HepG2 (cell line): ENCODE data around the gene SNRNP200. TPM values are rescaled to one million over a fixed set of nuclear protein-coding genes. Genes with fewer than 3 reads are reported as not detected.

Experiments
- ARNT2 ChIP-seq: sonication (generic); formaldehyde crosslinking; IDR thresholded peaks from 2 replicates; pipeline ENCODE4 v1.8.0; 2022; ENCODE audit warnings: mild to moderate bottlenecking, low read depth, missing genetic modification reagents, moderate library complexity
- CEBPZ ChIP-seq: IDR thresholded peaks from 2 replicates; pipeline ENCODE4 v1.6.1; 2012; ENCODE audit warnings: low read length, improper control_type of control experiment
- FOXA1 ChIP-seq, 2 experiments: fragments of 450-650 bp in 1 of 2; sonication (generic) in 1 of 2; formaldehyde crosslinking in 1 of 2; IDR thresholded peaks; 2 replicates each; pipeline versions ENCODE4 v1.4.0 to v1.6.1; 2016 to 2020; ENCODE audit warnings: missing genetic modification reagents in 1 of 2
- GFI1 ChIP-seq: sonication (generic); formaldehyde crosslinking; IDR thresholded peaks from 2 replicates; pipeline ENCODE4 v1.5.0; 2020; ENCODE audit warnings: missing genetic modification reagents, mild to moderate bottlenecking, borderline replicate concordance
- HOXA5 ChIP-seq: sonication (generic); formaldehyde crosslinking; IDR thresholded peaks from 2 replicates; pipeline ENCODE4 v1.4.0; 2020; ENCODE audit warnings: missing genetic modification reagents
- IKZF1 ChIP-seq: fragments of 450-650 bp; IDR thresholded peaks from 2 replicates; pipeline ENCODE4 v1.7.1; 2016
- KLF13 ChIP-seq: sonication (generic); formaldehyde crosslinking; IDR thresholded peaks from 2 replicates; pipeline ENCODE4 v1.4.0; 2020; ENCODE audit warnings: mild to moderate bottlenecking, missing genetic modification reagents
- LBX2 ChIP-seq: sonication (generic); formaldehyde crosslinking; IDR thresholded peaks from 2 replicates; pipeline ENCODE4 v1.5.0; 2020; ENCODE audit warnings: missing genetic modification reagents, mild to moderate bottlenecking, borderline replicate concordance
- MED8 ChIP-seq: sonication (generic); formaldehyde crosslinking; IDR thresholded peaks from 2 replicates; pipeline ENCODE4 v1.8.1; 2023; ENCODE audit warnings: mild to moderate bottlenecking, missing genetic modification reagents; ENCODE audit not compliant: insufficient replicate concordance
- MEIS2 ChIP-seq: sonication (generic); formaldehyde crosslinking; IDR thresholded peaks from 2 replicates; pipeline ENCODE4 v1.9.0; 2021; ENCODE audit warnings: mild to moderate bottlenecking, missing genetic modification reagents
- MLX ChIP-seq: IDR thresholded peaks from 2 replicates; pipeline ENCODE4 v1.6.1; 2016
- MYC ChIP-seq: sonication (generic); formaldehyde crosslinking; IDR thresholded peaks from 2 replicates; pipeline ENCODE4 v1.9.0; 2021; ENCODE audit warnings: missing genetic modification reagents, borderline replicate concordance
- NFE2L1 ChIP-seq: sonication (generic); formaldehyde crosslinking; IDR thresholded peaks from 2 replicates; pipeline ENCODE4 v1.4.0; 2020; ENCODE audit warnings: missing genetic modification reagents, mild to moderate bottlenecking, borderline replicate concordance
- NRL ChIP-seq: sonication (generic); formaldehyde crosslinking; IDR thresholded peaks from 2 replicates; pipeline ENCODE4 v1.5.0; 2020; ENCODE audit warnings: missing genetic modification reagents, mild to moderate bottlenecking, moderate library complexity, borderline replicate concordance
- TIGD3 ChIP-seq: sonication (generic); formaldehyde crosslinking; IDR thresholded peaks from 2 replicates; pipeline ENCODE4 v1.5.1; 2020; ENCODE audit warnings: mild to moderate bottlenecking, missing genetic modification reagents, borderline replicate concordance
- USF2 ChIP-seq, 2 experiments: sonication (generic) in 1 of 2; formaldehyde crosslinking in 1 of 2; IDR thresholded peaks; 2 replicates each; pipeline versions ENCODE4 v1.5.1 to v1.6.1; 2011 to 2020; ENCODE audit warnings: borderline replicate concordance in 1 of 2, low read depth in 1 of 2, low read length in 1 of 2, mild to moderate bottlenecking in 1 of 2, missing genetic modification reagents in 1 of 2, moderate library complexity in 1 of 2
- ZIK1 ChIP-seq: sonication (generic); formaldehyde crosslinking; IDR thresholded peaks from 2 replicates; pipeline ENCODE4 v1.5.0; 2020; ENCODE audit warnings: mild to moderate bottlenecking, low read depth, missing genetic modification reagents, borderline replicate concordance
- ZNF180 ChIP-seq: sonication (generic); formaldehyde crosslinking; IDR thresholded peaks from 2 replicates; pipeline ENCODE4 v1.4.0; 2020; ENCODE audit warnings: low read depth, missing genetic modification reagents, borderline replicate concordance
- ZNF274 ChIP-seq: sonication (generic); formaldehyde crosslinking; IDR thresholded peaks from 2 replicates; pipeline ENCODE4 v1.5.1; 2020; ENCODE audit warnings: mild to moderate bottlenecking, missing genetic modification reagents
- ZNF430 ChIP-seq: sonication (generic); formaldehyde crosslinking; IDR thresholded peaks from 2 replicates; pipeline ENCODE4 v1.9.0; 2021; ENCODE audit warnings: mild to moderate bottlenecking, missing genetic modification reagents
- ZNF451 ChIP-seq: sonication (generic); formaldehyde crosslinking; IDR thresholded peaks from 2 replicates; pipeline ENCODE4 v1.5.0; 2020; ENCODE audit warnings: mild to moderate bottlenecking, missing genetic modification reagents
- ZNF460 ChIP-seq: sonication (generic); formaldehyde crosslinking; IDR thresholded peaks from 2 replicates; pipeline ENCODE4 v1.5.1; 2020; ENCODE audit warnings: missing genetic modification reagents, mild to moderate bottlenecking, borderline replicate concordance
- polyA plus RNA-seq, 8 experiments: library from polyadenylated mRNA; depleted of rRNA in 3 of 8; stranded (reverse) in 7 of 8; unstranded in 1 of 8; fragments of >200 nt; fragmentation: Illumina TruSeq in 4 of 8; extraction: Trizol in 4 of 8; gene quantifications; 2 replicates each; pipeline versions ENCODE4 v1.2.1 to v1.2.3, GENCODE V29; 2011 to 2016; ENCODE audit warnings: low read depth in 4 of 8, missing spikeins in 1 of 8, mixed read lengths in 1 of 8; ENCODE audit not compliant: insufficient read depth in 1 of 8
- total RNA-seq, 5 experiments: library from RNA; depleted of rRNA; stranded (reverse); fragments of >200 nt; fragmentation: Illumina TruSeq; extraction: Trizol; gene quantifications; 2 replicates each; pipeline ENCODE4 v1.2.3, GENCODE V29; 2016; ENCODE audit warnings: low read depth in 1 of 5

SNRNP200 gene
- total and polyA plus RNA-seq, 2 of the 13 experiments (the other 11 are each of a cell fraction or from before 2014, with no cell fraction given) = 99.0 to 232 TPM

GRCh38 chr2:96265349-96265839 is 40.0 kb downstream of the SNRNP200 start (continued):
- TF ChIP-seq ARNT2 (CRISPR knock-in tag) (no peak; the same call in 1 of the 2 replicates), NFE2L1 (CRISPR knock-in tag) (no peak), KLF13 (CRISPR knock-in tag) (no peak), ZNF430 (CRISPR knock-in tag) (peak; percentile 4; the same call in 1 of the 2 replicates), MYC (CRISPR knock-in tag) (no peak), ZNF274 (peak; percentile 13; the same call in 1 of the 2 replicates), MEIS2 (no peak; the same call in 1 of the 2 replicates), CEBPZ (no peak), GFI1 (CRISPR knock-in tag) (0 out of 2 replicates have a peak, but pooled peaks have one; percentile 19), HOXA5 (CRISPR knock-in tag) (no peak), ZNF451 (peak; percentile 70), TIGD3 (CRISPR knock-in tag) (no peak), FOXA1 (IDR thresholded peaks at IDR 0.05) (no peak), FOXA1 (CRISPR knock-in tag; IDR thresholded peaks at IDR 0.05) (no peak), USF2 (IDR thresholded peaks at IDR 0.05; ENCODE audit: low read depth, low read length) (no peak), USF2 (CRISPR knock-in tag; IDR thresholded peaks at IDR 0.05; ENCODE audit: borderline replicate concordance) (no peak), ZNF180 (CRISPR knock-in tag) (no peak), ZIK1 (CRISPR knock-in tag) (peak; percentile 64; the same call in 1 of the 2 replicates), LBX2 (CRISPR knock-in tag) (no peak), NRL (CRISPR knock-in tag) (no peak), MLX (CRISPR knock-in tag) (no peak), IKZF1 (no peak), MED8 (CRISPR knock-in tag) (peak; percentile 15), ZNF460 (no peak)
